Dedifferentiated amniotic fluid mesenchymal stem cell (primary cell): ENCODE data around the gene ARL10.
"Not testable (repeated sequence)": the region's sequence is repeated elsewhere in the genome, so short reads cannot be mapped to it uniquely, and the experiment has no call there.

ENCODE experiments used
- DNase-seq: peaks from one replicate; pipeline ENCODE4 v3.0.0-alpha.2; 2016; ENCODE audit errors: extremely low spot score

The ARL10 gene

DNA sequence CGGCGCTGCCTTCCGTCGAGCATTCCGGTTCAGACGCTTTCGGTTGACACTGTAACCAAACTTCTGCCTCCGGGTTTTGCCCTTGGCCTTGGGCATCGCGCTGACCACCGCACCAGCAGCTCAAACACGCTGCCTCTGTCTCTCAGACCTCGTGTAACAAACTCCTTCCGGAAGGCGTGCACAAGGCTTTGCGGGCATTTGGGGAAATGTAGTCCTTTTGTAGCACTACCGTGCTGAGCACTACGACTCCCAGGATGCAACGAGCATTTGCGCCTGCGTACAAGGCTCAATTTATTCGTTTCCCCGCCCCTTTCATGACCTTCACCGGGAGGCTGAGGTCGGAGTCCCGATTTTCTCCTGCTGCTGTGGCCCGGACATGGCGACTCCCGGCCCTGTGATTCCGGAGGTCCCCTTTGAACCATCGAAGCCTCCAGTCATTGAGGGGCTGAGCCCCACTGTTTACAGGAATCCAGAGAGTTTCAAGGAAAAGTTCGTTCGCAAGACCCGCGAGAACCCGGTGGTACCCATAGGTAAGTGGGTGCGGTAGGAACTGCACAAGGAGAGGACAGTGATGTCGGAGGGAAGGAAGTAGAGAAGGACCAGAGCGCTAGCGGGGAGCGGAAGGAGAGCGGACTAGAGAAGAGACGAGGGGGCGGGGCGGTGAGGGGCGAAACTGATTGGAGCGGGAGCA is 23.3 kb downstream of the ARL10 start, which contains the start of the genes HIGD2A and NOP16:
Gene HIGD2A, plus strand, starts transcription at position 308 of the 691 bp plus-strand sequence. Its CDS starts 69 bp downstream, at position 377.
Gene NOP16, minus strand, starts transcription at position 155 of the 691 bp plus-strand sequence. Its CDS starts 59 bp downstream, at position 96.
- peak; percentile 99 for DNase-seq

DNA sequence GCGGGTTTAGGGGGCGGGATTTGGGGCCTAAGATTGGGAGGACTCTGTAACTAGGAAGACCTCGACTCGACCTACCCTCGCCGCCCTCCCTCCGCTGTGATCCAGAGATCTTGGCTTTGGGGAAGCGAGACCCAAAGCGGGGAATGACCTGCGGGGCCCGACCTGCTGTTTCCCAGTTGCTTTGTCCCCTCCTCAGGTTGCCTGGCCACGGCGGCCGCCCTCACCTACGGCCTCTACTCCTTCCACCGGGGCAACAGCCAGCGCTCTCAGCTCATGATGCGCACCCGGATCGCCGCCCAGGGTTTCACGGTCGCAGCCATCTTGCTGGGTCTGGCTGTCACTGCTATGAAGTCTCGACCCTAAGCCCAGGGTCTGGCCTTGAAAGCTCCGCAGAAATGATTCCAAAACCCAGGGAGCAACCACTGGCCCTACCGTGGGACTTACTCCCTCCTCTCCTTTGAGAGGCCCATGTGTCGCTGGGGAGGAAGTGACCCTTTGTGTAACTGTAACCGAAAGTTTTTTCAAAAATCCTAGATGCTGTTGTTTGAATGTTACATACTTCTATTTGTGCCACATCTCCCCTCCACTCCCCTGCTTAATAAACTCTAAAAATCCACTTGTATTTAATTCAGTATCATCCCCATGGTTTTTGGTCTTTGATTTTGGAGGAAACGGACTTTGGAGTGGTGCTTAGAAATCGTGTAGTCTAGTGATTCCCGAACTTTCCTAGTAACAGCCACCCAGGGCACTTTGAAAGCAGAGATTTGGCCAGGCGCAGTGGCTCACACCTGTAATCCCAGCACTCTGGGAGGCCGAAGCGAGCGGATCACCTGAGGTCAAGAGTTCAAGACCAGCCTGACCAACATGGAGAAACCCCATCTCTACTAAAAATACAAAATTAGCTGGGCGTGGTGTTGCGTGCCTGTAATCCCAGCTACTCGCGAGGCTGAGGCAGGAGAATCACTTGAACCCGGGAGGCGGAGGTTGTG is 24.1 kb downstream of the ARL10 start:
- DNase-seq, result no peak

DNA sequence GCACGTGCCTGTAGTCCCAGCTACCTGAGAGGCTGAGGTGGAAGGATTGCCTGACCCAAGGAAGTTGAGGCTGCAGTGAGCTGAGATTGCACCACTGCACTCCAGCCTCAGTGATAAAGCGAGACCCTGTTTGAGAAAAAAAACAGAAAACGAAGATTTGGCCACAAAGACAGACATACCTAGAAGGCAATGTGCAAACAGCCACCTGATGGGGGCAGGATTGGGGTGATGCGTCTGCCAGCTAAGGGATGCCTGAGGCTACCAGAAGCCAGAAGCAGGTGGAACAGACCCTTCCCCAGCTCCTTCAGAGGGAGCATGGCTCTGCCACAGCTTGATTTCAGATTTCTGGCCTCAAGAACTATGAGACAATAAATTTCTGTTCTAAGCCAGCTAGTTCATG is 26.2 kb downstream of the ARL10 start:
- no peak for DNase-seq

DNA sequence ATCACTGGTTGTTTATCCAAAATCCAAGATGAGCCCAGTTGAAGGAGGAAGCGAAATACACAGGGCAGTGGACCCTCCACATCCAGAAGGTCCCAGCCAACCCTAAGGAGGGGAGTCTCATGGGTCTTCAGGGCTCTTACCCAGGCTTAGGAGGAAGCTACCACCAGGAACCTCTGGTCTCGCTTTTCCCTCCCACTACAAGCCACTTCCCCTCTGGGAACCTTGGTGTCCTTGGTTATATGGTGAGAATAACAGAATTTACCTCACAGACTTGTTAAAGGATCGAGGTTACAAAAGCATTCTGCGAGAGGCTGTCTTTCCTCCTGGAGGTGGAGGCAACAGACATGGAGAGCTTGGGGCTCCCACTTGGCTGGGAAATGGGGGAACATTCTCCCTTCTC is 26.7 kb downstream of the ARL10 start:
- DNase-seq, result no peak

DNA sequence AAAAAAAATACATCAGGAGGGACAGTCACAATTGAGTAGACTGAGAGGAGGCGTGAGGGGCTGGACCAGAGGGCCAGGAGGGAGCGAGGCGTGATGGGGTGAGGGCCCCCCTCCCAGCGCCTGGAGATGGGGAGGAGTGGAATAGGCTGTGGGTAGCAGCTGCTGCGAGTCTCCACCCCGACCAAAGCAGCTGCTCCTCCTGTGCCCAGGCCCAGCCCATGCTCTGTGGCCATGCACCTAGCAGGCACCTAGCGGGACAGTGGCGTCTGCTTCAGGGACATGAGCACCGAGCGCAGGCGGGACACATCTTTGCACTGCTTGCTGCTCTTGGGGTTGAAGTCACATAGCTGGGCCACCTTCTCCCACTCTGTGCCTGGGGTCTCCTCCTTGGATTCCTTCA is 27.2 kb downstream of the ARL10 start:
- DNase-seq, result no peak

DNA sequence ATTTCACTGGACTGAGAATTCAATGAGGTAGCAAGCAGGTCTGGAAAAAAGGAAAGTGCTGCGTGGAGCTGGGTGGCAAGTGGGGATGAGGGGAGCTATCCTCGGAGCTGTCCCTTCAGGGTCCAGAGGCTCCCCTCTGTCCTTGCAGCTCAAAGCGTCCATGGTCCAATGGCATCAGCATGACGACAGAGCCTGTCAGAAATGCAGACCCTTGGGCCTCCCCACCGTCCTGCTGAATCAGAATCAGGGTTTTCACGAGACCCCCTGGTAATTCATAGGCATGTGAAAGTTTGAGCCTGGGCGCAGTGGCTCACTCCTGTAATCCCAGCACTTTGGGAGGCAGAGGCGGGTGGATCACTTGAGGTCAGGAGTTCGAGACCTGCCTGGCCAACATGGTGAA is 28.8 kb downstream of the ARL10 start:
- no peak for DNase-seq

DNA sequence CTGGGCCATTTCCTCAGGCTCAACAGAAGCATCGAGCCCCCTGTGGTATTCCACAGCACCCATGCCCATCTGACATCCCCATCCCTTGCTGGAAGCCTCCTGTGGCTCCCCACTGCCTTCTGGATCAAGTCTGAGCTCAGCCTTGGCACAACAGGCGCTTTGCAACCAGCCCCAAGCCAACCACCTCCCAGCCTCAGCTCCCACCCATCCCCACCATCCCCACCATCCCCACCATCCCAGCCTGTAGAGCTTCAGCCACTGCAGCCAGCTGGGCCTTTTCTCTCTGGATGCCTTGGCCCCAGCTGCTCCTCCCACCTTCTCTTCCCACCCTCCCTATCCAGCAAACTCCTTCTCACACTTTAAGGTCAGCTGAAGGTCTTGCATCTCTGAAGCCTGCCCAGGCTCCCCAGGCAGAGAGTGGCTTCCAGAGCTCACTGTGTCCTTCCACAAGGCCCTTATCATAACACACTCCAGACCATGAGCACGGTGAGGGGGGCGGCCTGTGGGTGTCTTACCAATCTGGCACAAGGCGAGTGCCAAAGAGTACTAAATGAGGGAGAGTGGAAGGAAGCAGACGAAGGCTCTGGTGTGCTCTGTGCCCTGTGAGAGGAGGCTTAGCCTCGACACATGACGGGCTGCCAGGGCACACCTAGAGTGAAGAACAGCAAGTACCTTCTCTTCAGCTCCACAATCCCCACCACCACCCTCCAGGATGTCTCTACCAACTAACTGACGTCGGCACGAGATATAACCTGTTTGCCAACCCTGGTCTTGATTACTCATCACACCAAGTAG is 29.8 kb downstream of the ARL10 start:
- no peak for DNase-seq

DNA sequence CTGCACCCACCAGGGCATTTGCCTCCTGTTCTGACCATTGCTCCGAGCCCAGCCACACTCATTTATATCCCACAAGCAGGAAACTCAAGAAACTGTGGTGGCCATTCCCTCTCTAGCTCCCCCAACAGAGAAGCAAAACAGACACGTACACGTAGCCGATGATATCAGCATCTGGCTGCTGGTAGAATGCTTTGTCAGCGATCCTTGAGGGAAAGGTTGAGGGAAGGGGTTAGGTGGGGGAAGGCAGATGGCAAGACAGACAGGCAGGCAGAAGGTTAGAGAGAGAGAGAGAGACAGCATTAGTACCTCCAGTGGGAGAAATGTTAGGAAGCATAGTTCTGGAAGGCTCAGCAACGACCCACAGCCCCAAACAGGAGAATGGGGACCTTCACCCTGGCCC is 31.0 kb downstream of the ARL10 start:
- no peak for DNase-seq

DNA sequence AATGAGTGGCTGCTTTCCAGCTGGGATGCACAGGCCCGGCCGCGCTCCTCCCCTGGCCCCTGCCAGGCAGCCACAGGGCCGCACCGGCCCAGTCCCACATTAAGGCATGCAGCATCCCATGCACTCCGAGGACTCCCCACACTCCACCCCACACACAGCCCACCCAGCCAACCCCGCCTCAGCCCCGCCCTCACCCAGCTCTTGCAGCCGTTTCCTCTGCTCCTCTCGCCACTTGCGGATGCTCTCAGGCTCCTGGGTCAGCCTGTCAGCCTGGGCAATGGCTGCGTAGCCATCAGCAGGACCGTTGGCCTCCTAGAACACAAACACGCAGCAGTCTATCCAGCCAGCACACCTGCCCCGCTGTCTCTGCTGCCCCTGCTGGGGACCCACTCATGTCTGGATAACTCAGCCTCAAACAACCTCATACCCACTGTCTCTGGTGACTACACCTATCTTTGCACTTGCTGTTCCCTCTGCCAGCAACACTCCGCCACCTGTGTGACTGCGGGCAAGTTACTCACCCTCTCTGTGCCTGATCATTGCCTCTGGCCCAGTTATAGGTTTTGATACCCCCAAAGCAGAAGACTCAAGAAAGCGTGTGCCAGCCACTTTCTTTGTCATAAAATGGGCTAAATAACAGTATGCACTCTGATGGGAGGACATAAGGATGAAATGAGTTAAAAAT is 32.6 kb downstream of the ARL10 start:
- DNase-seq, result no peak

DNA sequence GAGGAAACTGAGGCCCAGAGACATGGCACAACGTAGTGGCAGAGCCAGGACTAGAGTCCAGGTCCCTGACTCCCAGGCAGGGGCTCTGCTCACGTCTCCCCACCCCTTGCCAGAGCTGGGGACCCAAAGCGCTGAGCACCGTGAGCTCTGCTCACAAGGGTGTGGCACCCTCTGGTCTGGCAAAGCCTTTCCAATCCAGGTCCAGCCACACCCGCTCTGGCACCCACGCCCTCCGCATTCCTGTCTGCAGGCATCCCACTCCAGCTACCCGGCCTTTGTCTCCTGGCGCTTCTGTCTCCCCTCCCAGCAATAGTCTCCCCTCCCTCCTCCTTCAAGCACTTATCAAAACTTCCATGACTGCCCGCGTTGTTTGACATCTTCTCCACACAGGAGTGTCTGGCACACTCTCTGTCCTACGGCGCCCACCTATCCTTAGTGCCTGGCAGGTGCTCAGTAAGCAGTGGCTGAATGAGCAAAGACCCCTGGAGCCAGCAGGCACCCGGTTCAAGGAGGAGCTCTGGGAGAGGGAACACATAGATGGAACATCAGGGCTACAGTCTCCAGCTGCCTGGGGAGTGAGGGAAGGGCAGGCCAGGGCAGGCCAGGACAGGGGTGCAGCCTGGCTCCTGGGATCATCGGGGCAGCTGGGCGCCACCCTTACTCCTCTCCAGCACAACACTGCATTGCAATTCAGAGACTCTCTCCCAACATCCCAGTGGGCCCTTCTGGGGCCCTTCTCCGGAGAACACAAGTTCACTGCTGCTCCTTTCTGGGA is 35.3 kb downstream of the ARL10 start:
- DNase-seq, result no peak

DNA sequence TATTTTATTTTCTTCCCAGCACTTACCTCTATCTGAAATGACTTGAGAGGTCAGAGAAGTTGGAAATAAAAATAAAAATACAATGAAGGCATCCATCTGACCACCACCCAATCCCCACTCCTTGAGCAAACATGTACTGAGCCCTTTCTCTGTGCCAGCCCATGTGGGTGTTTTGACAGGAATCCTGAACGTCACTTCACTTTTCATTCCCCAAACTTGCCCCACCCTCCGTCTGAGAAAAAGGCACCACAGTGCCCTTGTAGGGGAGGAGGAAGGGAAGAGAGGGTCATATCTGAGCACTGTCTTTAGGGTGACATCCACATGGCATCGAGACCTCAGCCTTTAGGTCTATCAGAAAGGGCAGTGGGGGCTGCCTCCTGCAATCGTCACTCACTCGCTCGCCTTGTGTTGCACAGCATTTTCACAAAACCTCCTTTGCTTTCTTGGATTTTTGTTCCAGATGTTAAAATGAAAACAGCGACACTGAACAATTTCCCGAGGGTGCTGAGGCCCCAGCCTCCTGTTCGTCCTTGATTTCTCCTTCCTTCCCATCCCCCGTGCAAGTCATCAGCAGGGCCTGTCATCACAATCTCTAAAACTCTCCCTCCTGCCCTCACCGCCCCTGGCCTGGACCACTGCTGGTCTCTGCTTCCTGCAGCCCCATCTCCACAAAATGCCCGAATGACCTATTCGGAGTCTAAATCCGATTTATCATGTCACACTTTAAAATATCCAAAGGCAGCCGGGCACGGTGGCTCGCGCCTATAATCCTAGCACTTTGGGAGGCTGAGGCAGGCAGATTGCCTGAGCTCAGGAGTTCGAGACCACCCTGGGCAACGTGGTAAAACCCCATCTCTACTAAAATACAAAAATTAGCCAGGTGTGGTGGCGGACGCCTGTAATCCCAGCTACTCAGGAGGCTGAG is 36.3 kb downstream of the ARL10 start:
- DNase-seq, result no peak

DNA sequence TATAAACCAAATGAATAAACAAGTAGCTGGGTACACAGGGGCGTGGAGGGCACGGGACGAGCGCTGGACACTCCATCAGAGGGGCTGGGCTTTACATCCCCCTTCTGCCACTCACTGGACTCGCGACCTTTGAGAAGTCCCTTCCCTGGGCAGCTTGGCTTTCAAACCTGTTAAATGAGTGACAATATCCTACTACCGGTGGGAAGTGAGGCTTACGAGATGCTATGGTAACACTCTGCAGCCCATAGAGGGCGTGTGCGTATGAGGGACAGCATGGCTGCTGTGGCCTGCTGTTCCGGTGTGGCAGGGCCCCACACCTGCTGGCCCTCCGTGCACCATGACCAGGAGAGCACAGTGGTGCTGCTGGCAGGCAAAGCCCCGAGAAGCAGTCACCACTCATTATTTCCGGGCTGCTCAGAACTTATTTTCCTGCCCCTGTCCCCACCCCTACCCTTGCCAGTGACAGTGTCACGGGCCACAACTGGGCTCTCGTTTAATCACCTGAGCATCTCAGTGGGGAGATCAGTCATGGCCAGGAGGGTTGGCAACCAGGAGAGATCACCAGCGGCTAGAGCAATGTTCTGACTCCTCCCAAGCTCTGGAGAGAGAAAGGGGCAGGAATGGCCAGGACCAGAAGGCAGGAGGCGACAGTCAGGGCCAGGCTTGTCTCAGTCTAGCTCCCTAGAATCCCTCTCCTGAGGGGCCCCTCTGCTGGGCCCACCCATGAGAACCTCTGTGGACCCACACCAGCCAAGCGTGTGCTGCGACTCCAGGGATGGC is 40.6 kb downstream of the ARL10 start:
- DNase-seq, result no peak

DNA sequence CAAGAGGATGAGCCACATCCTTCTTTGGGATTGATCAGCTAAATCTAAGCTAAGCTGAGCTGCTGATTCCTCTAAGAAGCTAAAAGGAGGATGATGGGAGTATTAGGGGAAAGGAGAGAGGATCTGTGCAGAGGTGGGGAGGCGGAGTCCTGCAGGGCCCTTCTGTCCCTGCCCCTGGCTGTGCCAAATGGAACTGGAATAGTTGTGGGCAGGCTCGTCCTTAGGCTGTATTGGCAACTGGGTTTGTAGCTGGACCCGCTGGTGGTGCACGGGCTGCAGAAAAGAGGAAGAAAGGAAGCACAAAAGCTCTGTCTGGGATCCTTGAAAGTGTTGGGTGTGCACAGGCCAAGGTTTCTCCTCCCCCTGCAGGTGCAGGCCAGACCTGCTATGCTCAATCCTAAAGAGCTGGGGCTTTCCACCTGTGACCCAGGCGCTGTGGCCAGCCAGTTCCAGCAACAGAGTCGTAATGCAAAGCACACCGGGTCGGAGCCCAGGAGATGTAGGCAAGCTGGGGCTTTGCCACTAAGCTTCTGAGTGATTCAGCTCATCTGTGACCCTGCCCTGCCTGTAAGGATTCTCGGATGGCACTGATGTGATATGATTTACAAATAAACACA is 41.3 kb downstream of the ARL10 start:
- DNase-seq, result no peak

DNA sequence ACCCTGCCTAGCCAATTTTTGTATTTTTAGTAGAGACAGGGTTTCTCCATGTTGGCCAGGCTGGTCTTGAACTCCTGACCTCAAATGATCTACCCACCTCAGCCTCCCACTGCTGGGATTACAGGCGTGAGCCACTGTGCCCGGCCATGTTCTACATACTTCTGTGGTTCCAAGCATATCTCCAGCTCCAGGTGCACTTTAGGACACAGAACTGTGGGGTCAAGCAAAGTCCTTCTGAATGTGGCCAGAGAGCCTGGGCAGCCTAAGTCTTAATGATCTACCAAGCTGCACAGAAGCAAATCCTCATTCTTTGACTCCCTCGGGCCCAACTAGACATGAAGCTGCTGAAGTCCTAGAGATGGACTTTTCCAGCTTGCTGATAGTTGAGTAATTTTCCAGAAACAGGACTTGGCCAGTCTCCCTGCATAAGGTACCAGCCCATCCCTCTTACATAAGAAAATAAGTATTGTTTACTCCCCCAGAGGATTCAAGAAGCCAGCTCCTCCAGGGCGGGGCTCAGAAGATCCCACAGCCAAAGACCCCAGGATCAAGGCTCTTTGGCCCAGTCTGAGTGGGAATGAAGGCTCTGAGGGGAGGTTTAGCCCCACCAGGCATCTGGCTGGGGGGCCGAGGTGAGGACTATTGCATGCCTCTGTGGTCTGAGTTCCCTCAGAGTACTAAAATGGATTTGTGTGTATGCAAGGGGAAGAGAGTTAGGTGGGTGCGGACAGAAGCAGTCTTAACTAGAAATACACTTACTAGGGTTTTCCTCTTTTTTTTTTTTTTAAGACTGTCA is 42.4 kb downstream of the ARL10 start:
- DNase-seq, result no peak

DNA sequence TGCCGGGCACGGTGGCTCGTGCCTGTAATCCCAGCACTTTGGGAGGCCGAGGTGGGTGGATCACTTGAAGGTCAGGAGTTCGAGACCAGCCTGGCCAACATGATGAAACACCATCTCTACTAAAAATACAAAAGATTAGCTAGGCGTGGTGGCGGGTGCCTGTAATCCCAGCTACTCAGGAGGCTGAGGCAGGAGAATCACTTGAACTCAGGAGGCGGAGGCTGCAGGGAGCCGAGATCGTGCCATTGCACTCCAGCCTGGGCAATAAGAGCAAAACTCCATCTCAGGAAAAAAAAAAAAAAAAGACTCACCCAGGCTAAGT is 42.9 kb downstream of the ARL10 start:
- DNase-seq, result not testable (repeated sequence)

DNA sequence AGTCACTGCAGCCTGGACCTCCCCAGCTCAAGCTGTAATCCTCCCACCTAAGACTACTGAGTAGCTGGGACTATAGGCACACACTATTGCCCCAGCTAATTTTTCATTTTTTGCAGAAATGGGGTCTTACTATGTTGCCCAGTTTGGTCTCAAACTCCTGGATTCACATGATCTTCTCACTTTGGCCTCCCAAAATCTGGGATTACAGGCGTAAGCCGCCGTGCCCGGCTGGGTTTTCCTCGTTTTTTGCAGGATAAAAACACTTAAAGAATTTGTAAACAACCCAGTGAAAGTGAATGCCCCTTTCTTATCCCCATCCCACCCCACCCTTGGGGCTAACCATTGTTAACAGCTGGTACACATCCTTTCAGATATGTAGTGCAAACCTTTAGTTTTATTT is 43.3 kb downstream of the ARL10 start:
- DNase-seq, result no peak

DNA sequence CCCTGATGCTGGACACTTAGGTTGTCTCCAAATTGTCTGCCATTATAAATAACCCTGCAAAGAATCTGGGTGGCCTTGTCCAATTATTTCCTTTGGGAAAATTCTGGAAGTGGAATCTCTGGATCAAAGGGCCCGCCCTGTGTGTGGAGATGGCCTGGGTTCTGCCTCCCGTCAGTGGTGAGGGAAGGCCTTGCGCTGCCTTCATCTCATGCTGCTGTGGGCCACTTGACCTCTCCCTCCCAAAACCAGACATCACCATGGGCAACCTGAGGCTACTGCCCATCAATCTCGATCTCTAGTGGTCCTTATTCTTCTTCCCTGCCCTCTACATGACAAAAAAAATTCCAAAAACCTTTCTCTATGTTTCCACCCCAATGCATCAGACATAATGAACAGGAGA is 44.5 kb downstream of the ARL10 start:
- no peak for DNase-seq
